ENCODE results near the gene ADSL.
"Not testable (repeated sequence)": the region's sequence is repeated elsewhere in the genome, so short reads cannot be mapped to it uniquely, and the experiment has no call there.

The ADSL gene

DNA sequence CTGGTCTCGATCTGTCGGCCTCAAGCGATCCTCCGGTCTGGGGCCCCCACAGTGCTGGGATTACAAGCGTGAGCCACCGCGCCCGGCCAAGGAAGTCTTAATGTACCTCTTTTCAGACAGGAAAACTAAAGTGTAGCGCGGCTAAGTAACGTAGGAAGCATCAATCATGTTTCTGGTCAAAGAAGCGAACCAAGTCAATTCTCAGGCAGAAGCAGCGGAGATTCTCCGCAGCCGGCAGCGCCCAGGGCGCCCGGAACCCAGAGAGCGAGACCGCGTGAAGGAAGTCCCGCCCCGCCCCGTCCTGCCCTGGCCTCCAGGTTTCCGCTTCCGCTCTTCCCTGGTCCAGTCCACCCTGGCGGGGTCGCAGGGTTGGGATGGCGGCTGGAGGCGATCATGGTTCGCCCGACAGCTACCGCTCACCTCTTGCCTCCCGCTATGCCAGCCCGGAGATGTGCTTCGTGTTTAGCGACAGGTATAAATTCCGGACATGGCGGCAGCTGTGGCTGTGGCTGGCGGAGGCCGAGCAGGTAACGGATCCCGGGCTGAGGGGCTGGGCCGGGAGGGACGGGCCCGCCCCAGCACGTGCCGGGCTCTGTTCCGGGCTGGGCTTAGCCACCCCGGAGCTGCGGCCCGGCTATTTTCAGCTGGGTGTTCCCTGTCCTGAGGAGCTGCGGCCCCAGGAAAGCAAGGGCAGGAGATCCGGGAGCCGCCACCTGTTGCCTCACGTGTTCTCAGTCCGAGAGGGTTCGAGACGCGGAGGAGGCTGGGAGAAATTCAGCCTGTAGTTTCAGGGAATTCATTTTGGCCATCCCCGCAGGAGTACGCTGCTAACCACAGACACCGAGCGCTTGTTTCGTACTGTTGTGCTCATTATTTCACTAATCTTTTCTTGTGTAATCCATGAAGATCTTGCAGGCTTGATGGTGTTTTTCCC lies at the start of gene ADSL:
ADSL (plus strand) TSS at position 316 of the 934 bp plus-strand sequence; CDS start at position 375, 59 bp downstream.
- peak; percentile 77 to 81 for DNase-seq

DNA sequence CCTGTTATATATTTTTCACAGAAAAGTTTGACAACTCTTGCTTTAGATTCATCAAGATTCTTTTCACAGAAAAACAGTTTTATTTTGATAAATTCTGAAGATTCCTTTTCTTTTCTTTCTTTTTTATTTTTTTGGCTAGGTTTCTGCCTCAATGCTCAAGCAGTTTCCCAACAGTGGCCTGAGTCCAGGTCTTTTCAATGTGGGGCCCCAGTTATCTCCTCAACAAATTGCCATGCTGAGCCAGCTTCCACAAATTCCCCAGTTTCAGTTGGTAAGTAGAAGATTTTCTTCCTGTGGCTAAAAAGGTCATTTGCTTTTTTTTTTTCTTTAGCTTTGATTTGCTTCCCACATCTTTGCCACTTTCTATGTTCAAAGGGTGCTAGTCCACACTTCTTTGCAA lies 46.0 kb upstream of the ADSL start:
- DNase-seq, result no peak

DNA sequence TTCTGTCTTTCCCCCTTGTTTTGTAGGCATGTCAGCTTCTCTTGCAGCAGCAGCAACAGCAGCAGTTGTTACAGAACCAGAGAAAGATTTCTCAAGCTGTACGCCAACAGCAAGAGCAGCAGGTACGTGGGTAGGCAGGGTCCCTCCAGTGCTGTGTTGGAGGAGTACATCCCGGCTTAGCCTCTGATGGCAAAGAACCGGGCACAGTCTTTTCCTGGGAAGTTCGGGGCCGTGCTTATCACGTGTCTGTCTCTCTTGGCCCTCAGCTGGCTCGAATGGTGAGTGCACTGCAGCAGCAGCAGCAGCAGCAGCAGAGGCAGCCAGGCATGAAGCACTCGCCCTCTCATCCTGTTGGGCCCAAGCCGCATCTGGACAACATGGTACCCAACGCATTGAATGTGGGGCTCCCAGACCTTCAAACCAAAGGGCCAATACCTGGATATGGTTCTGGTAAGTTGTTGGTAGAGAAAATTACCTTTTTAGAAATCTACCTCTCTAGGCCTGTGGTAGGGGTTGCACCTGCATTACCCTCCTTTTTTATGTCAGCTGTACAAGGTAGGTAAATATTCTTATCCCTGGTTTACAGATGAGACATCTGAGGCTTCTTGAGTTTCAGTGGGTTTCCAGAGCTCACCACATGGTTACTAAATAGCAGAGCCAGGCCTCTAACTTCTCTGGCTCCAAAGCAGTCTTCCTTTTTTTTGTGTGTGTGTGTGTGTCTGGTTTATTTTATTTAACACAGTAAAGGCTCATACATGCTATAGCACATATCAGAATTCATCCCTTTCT lies 45.2 kb upstream of the ADSL start:
- DNase-seq, result no peak

DNA sequence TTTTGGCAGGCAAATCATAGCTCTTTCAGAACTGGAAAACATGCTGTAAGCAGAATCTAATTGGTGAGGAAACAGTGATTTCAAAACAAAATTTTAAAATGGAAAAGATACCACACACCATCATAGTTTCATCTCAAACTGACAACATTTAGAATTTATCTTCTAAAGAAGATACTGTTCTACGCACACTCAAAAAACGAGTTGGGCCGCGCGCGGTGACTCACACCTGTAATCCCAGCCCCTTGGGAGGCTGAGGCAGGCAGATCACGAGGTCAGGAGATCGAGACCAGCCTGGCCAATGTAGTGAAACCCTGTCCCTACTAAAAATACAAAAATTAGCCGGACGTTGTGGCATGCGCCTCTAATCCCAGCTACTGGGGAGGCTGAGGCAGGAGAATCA lies 44.2 kb upstream of the ADSL start:
- no peak for DNase-seq

DNA sequence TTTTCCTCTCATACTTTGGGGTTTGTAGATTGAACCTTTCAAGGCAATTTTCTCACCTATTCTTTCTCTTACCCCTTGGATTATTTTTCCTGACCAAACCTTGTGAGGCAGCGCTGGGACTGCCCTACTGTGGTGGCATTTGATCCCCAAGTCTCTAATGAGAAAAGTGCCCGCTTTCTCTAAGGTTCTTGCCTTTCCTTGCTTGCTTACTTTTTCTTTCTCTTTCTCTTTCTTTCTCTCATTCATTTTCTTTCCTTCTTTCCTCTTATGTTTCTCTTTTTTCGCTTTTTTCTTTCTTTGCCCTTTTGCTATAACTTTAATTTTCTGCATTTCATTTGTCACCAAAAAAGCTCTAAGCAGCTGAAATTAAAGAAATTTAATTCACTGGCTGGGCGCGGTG lies 40.7 kb upstream of the ADSL start:
- DNase-seq, result no peak

DNA sequence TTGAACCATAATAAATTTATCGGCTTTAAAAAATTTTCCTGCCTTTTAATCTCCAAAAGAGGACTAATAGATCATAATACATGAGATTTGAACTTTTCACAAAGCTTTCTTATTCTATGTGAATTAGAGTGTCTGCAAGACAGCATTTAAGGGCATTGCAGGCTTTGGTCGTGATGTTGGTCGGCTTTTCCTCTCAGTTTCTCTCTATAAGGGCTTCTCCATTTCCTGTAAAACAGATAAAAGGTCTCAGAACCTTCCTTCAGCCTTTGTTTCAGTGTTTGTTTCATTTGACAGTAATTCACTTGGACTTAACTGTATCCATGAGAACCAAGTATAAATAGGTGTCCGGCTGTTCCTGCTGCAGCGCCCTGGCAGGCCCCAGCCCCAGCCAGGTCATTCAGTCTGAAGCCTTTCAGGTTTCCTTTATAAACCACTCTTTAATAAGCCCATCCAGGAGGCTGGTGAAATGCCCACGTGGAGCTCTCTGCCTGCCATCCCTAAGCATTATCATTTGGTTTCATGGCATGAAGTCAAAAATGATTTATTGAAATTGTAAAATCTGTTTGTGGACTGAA lies 37.2 kb upstream of the ADSL start:
- DNase-seq, result no peak

DNA sequence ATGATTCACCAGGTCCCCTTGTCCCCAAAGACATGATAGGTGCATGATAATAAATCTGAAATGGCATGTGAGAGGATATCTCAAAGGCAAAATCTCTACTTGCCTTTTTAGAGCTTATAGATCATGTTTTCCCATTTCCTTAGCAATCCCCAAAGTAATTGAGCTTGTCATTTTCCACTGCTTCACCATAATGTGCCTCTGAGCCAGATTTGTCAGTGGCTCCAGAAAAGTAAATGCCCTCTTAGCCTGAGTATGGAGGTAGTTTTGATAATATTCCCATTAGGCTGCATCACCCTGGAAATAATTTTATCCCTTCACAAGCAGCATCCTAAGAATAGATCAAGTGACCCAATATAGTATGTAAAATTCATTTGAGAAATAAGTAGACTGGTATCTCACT lies 36.7 kb upstream of the ADSL start:
- no peak for DNase-seq

DNA sequence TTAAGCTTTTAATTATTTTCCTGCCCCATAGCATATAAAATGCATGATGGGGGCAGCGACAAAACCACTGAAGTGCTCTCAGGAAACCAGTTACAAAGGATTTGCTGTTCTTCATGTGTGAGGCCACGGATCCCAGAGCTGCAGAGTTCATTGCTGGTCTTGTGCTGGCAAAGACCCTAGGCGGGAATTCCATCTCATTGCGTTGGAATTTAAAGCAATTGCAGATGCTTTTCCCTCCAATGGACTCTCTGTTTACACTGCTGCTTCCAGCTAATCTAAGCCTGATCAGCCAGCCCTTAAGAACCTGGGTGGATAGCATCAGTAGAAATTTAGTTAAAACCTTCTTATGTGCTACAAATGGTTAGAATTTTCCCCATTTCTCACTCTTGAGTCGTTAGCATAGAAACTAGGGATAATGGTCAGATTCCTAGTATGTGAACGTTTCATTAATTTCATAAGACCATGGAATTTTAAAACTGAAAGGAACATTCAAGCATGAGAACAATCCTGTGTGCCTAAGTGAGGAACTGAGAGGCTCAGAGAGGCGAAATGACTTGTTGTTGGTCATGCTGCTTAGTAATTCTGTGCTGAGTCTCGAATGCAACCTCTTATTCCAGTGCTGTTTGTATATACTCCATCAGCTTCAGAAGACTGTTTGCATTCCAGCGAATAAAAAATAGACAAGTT lies 36.1 kb upstream of the ADSL start:
- DNase-seq, result no peak

DNA sequence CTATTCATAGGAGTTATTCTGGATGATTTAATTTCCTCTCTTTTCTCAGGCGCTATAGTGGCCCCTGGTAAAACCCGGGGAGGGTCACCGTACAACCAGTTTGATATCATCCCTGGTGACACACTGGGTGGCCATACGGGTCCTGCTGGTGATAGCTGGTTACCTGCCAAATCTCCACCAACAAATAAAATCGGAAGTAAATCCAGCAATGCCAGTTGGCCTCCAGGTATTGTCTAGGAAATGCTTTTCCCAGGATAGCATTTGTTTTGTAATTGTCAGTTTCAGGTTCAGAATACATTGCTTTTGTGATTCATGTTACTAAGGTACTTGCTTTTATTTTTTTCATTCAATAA lies 35.6 kb upstream of the ADSL start:
- peak in 1 of 2 experiments; percentile 23 for DNase-seq

DNA sequence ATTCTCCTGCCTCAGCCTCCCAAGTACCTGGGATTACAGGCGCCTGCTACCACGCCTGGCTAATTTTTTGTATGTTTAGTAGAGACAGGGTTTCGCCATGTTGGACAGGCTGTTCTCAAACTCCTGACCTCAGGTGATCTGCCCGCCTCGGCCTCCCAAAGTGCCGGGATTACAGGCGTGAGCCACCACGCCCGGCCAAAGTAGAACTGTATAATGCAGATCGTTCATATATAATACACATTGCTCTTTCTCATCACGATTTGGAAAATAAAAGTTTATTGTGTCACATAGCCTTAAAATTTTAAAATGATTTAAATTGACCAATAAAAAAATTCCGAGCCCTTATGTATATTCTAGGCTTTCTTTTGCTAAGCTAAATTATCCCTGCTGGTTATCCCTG lies 34.7 kb upstream of the ADSL start:
- not testable (repeated sequence) for DNase-seq

DNA sequence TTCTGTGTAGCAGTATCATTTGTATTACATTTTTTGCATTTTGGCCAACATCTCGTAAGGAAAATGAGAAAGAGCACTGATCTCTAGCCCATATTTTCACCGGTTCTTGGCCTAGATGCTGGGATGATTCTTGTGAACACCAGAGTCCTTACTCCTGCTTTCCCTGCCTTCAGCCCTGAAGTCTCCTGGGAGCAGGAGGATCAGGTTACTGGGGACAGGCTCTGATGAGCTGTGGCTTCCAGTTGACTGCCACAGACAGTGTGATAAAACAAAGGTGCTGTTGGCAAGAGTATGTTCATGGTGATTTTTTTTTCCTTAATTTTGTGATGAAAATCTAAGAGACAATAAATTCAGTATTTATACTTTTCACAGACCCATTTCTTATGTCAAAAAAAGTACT lies 34.2 kb upstream of the ADSL start:
- no peak for DNase-seq

DNA sequence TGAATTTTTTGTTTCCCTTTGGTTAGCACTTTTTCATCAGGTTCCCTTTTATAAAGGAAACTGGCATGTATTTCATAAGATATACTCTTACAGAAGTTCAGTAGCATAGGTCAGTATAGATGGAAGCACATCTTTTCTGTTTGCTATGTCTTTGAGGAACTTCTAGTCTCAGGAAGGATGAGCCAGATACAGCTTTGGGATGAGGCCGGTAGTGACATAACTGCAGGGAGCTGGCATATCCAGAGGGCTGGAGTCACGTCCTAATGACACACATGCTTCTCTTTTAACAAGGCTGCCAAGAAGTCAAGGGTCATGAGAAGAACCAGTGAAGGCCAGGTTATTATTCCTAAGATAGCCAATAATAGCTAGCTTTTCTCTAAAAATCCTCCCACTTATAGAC lies 33.3 kb upstream of the ADSL start:
- no peak for DNase-seq

DNA sequence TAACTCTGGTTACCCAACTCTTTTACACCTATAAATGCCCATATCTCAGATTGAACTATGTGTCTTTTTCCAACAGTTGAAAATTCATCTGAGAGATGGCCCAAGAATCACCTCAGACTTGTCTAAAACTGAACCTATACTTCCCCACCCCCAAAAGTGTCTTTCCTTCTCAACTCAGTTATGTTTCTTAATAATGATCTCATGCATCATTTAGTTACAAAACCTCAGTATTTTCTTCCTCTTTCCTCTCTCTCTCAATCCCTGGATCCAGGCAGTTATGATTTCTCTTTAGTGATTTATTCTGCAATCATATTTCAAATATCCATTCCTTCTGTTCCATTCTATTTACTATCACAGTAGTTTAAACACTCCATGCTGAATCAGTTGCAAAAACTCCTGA lies 32.3 kb upstream of the ADSL start:
- DNase-seq, result no peak

DNA sequence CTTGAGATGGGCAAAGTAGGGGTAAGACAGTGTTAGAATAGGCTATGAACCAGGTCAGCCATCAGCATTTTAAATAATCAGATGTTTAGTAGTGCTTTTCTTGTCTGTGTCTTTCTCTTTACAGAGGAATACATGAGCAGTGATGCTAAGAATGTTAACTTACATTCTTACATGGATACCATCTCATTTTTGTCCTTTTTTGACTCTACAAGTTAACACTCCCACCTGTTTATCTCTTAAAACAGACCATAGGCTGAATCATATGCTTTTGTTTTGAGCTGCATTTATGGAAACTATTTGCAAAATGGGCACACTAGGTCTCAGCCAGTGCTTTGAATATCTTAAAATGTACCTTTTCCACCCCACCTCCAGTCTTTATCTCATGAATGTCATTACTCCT lies 25.6 kb upstream of the ADSL start:
- DNase-seq, result no peak

DNA sequence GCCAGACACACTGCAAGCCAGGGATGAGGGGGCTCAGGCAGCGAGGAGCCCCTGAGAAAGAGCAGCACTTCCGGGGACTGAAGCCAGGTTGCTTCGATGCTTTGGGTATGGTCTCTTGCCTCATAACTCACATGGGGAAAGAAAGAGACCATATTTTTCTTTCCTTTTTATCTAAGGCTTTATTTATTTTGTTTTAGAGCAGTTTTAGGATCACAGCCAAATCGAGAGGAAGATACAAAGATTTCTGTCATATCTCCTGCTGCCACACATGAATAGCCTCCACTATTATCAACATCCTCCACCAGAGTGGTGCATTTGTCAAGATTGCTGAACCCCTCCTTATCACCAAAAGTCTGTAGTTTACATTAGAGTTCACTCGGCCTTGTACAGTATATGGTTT lies 24.3 kb upstream of the ADSL start:
- DNase-seq, result no peak

DNA sequence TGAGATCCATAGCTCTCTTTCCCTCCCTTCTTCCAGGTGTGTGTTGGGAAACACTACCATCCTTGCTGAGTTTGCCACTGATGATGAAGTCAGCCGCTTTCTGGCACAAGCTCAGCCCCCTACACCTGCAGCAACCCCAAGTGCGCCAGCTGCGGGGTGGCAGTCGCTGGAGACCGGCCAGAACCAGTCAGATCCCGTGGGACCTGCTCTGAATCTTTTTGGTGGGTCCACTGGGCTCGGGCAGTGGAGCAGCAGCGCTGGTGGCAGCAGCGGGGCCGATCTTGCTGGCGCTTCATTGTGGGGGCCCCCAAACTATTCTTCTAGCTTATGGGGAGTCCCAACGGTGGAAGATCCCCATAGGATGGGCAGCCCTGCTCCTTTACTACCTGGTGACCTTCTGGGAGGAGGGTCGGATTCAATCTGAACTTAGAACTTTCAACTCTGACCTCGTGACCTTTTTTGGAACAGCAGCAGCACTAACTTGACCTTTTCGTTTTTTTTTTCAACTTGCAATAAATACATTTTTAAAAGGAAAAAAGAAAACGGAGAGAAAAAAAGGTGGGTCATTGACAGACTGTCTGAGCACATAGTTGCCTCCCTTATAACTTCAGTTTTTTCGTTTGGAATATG lies 23.4 kb upstream of the ADSL start:
- no peak for DNase-seq

DNA sequence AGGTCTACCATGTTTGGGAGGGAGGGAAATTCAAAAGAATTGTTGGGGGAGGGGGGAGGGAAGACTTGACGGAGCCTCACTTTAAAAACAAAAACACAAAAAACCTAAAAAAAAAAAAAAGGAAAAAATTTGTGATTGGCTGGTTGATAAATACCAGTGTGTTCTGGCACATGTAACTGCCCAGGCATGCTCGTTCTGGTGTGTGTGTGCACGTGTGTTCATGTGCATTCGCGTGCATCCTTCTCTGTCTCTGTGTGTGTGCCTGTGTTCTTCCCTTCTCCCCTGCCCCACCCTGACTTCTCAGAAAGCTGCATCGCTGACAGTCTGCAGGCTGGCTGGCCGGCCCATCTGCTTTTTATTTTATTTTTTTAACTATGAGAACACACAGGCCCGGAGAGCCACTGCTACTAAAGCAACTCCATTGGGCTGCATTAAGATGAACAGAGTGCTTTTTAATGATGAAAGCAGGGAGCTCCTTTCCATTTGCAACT lies 22.6 kb upstream of the ADSL start:
- no peak for DNase-seq

DNA sequence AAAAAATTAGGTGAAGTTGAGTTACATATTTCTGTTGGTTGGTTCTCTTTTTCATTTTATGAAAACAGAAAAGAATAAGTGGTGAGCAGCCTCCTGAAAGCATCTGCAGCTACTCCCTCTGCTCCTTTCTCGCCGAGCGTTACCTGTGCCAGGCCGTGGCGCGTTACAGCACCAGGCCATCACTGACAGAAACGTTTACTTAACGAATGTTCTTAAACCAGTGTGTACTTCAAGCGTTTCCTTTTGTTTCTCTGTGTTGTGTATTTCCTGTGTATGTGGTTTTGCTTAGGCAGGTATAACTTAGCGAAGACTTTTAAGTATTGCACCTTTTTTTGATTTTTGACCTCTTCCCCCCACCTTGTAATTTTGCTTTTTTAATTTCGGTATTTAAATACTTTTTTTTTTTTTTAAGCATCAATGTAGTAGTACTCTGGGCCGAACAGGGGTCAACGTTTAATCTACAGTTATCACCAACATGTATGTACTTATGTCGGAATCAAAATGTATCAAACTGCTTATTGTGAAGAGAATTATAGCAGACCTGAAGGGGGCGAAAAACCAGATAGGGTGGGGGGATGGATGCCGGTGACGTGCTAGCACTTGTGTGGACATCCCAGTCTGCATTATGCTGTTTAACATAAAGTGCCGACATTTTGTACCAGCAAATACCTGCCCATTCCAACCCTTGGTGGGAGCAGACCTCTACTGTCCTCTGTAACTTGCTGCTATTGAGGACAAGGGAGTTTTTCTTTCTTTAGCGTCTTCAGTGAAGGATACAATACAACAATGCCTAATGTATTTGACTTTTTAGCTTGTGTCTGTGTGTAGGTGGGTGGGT lies 21.6 kb upstream of the ADSL start:
- no peak for DNase-seq

DNA sequence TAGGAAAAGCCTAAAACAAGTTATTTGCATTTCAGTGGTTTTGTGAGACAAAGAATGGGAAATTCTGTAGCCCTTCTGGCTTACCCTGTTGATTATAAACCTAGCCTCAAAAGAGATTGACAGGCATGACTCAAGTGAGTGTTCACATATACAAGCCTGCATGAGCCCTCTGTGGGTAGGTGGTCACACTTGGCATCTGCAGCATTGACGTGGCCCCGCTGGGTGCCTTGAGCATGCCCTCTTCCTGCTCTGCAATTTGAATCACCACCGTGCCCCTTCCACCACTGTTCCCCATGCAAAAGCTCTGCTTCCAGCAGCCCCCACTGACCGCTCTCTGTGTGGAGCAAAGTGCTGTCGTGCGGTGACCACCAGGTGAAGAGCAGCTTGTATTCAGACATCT lies 21.0 kb upstream of the ADSL start:
- DNase-seq, result no peak

DNA sequence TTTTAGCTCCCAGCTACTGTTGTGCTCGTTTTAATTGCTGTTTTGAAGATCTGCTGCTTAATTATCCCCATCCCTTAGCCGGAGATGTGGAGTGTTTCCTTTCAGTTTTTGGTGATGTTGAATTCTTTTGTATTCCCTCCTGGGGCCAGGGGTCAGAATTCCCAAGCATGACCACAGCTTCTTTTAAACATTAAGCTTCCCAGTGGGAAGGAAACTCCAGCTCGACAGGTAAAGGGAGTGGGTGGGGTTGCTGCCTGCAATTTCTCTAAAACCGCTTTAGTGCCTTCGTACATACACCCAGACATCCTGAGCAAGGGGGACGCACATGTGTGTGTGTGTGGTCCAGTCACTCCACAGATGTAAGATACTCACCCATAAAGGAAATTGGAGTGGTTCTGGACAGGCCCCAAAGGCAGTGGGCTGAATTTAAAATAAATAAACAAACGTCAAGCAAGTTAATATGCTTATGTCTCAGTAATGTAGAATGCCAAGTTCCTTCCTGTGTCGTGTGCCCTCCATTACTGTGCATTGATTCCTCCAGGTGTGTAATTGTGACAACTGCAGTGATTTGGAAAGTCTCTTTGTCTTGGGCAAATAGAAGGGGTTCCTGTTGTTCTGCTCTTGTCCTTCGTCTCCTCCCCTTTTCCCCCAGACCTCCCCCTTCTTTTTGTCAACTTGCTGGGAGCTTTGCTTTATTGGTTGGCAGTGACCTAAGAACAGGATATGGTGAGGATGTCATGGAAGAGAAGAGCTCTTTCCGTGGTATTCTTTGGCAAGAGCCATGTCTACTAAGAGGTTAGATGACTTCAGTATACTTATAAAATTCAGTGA lies 19.2 kb upstream of the ADSL start:
- peak; percentile 53 to 68 for DNase-seq

All from NCI-H2081 (cell line).